Erythroblast (primary cell): ENCODE measurements around the gene NAPA.

Source experiments
- GATA1 ChIP-seq: IDR thresholded peaks from 2 replicates; pipeline ENCODE4 v1.6.1; 2011; ENCODE audit warnings: low read depth, mild to moderate bottlenecking, control low read depth, low read length, moderate library complexity
- POLR2A ChIP-seq: IDR thresholded peaks from 2 replicates; pipeline ENCODE4 v1.6.1; 2011; ENCODE audit warnings: mild to moderate bottlenecking, low read length

DNA sequence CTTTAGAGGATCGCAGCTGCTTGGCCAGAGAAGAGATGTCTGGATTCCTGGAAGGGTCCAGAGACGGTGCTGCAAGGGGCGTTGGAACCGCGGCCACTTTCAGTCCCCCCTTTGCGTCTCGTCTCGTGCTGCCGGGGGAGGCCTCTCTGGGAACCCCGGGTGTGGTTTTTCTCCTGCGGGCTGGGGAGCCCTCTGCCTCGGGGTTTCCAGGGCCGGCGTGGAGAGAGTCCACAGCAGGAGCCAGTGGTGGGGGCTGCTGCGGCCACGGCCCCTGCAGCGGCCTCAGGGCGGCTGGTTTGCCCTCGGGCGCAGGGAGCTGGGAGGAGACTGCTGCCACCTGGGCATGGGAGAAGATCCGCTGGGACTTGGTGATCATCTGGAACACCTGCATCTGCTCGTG, 29.6 kb upstream of the NAPA start:
- TF ChIP-seq POLR2A (no peak), GATA1 (no peak)
